Lower lobe of right lung (tissue), 2 donors: ENCODE measurements around the gene INTS7. TPM values are rescaled to one million over a fixed set of nuclear protein-coding genes. Genes with fewer than 3 reads are reported as not detected.

Experiments used
- ATAC-seq, 2 donors: fragments of 200-7000 bp; cut with Tn5 transposase; one replicate each; pipeline ENCODE4 v1.9.1; 2020 to 2022; ENCODE audit warnings: mild to moderate bottlenecking in 2 of 2, moderate library complexity in 2 of 2
- DNase-seq: peaks from one replicate; pipeline ENCODE4 v3.0.0-alpha.2; 2020
- H3K27ac ChIP-seq: fragments of 200-600 bp; one replicate; pipeline ENCODE4 v1.8.0; 2022
- H3K27me3 ChIP-seq: fragments of 200-600 bp; one replicate; pipeline ENCODE4 v1.8.0; 2022; ENCODE audit warnings: low read depth
- H3K36me3 ChIP-seq: fragments of 200-600 bp; one replicate; pipeline ENCODE4 v1.8.0; 2022; ENCODE audit warnings: mild to moderate bottlenecking
- H3K4me1 ChIP-seq: fragments of 200-600 bp; one replicate; pipeline ENCODE4 v1.8.0; 2022
- H3K4me3 ChIP-seq: fragments of 200-600 bp; one replicate; pipeline ENCODE4 v1.8.0; 2022; ENCODE audit warnings: mild to moderate bottlenecking
- H3K9me3 ChIP-seq: fragments of 200-600 bp; one replicate; pipeline ENCODE4 v1.8.0; 2022
- CTCF ChIP-seq: fragments of 200-600 bp; IDR thresholded peaks from one replicate; pipeline ENCODE4 v1.8.0; 2022; ENCODE audit warnings: antibody characterized with exemption, mild to moderate bottlenecking
- intact Hi-C: fragments of 100-400 bp; cut with DNase I; formaldehyde crosslinking; loops from one replicate; pipeline ENCODE4 v1.11.0; 2022
- microRNA-seq: library from miRNA; unstranded; fragments of <30 nt; microRNA quantifications from one replicate; pipeline ENCODE4 v1.2.0, GENCODE V29; 2020; ENCODE audit warnings: borderline number of aligned reads
- total RNA-seq: library from RNA; stranded (reverse); fragmentation: NEBNext Ultra II Directional; extraction: Animal tissue kit (Norgen Biotek cat#: 25700); gene quantifications from one replicate; pipeline ENCODE4 v1.2.1, GENCODE V29; 2021
- donor health status: DM: no; HTN: yes; CAD: no; lungs with severe emphysema.

INTS7 gene
- total RNA-seq, 1 donor from 2014 or later: 17.1 TPM

DNA sequence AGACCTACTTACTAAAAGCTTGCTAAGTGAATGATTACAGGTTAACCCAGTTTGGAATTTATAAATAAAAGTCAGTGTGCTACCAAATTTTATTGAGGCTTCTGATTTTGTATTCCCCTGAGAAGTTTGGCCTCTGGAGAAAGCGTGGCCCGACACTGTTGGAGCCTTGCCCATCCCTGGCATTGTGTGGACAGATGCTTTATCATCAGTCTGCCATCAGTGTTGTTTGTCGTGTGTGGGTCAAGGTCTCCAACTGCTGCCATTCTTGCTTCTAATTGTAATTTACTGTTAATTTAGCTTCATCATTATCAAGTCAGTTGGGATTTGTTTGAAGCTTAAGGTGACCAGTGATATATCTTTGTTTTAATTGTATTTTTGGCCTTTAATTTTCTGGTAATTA, 142.8 kb downstream of the INTS7 start:
- DNase-seq (no peak), ATAC-seq (no peak)
- no peak for TF ChIP-seq CTCF
- H3K4me3 ChIP-seq: no peak overlapping the region
- intact Hi-C loops: no loop called here
- H3K4me1 ChIP-seq: no peaks in the 10 kb centered on the region
- H3K27me3 ChIP-seq: no peaks in the 10 kb centered on the region
- no peaks in the 10 kb centered on the region for H3K9me3 ChIP-seq
- H3K36me3 ChIP-seq: no peaks in the 10 kb centered on the region
- no peak overlapping the region for H3K27ac ChIP-seq

DNA sequence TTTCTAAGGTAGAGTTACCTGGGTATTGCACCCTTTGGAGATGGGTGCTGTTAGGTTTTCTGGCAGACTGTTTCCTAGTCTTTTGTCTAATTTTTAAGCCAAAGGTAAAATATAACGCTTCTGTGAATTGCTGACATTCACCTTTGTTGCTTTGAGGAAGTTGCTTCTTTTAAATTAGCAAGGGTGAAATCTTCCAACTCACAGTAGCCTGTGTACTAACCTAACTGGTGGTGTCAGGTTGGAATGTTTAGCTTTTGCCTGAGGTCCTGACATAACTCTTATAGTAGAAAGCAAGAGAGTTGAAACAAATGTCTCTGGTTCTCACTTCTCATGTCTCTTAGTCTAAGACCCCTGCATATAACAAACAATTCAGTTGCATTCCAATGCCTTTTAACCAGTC, 143.6 kb downstream of the INTS7 start:
- H3K9me3 ChIP-seq: no peaks in the 10 kb centered on the region
- no peaks in the 10 kb centered on the region for H3K36me3 ChIP-seq
- TF ChIP-seq CTCF: no peak
- H3K4me1 ChIP-seq: no peaks in the 10 kb centered on the region
- no peak for DNase-seq
- H3K27me3 ChIP-seq: no peaks in the 10 kb centered on the region
- H3K27ac ChIP-seq: no peak overlapping the region
- no peak for ATAC-seq
- intact Hi-C loops: no loop called here
- no peak overlapping the region for H3K4me3 ChIP-seq

Small RNA genes lying within 50 kb of the gene (microRNA-seq; reads per million reads assigned to microRNA genes)
- not detected for gene MIR3122

Other genes starting within 250 kb of the INTS7 start
- gene LPGAT1, start 204.8 kb downstream of the INTS7 start, total RNA-seq: 34.9 TPM
- 3.9 TPM for gene DTL, start 191 bp upstream of the INTS7 start, total RNA-seq
- 91.5 TPM for gene PPP2R5A, start 249.9 kb upstream of the INTS7 start, total RNA-seq